SK-N-MC (cell line): ENCODE measurements around the gene ABLIM1.

Experiments used
- EZH2 ChIP-seq: fragments of 200-600 bp; sonication (generic); IDR thresholded peaks from one replicate; pipeline ENCODE4 v1.6.1; 2017; ENCODE audit warnings: antibody characterized with exemption
- POLR2AphosphoS5 ChIP-seq: IDR thresholded peaks from 2 replicates; pipeline ENCODE4 v1.6.1; 2012; ENCODE audit warnings: mild to moderate bottlenecking, low read depth, low read length, borderline replicate concordance

DNA sequence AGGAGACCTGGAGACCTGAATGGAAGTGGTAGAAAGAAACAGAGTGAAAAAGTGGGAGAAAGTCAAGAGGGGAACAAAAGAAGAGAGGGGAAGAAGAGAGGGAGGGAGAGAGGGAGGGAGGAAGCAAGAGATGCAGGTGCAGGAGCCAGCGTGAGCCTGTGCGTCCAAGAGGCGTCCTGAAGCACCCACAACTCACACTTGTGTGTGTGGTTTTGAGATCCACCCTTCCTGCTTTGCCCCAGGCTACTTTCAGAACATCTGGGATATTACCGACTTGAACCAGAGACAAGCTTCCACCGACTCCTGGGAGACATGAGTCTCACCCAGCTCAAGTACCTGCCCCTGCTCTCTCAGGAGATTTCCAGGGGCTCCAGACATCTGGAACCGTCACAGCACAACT, 263.5 kb downstream of the ABLIM1 start:
- TF ChIP-seq POLR2AphosphoS5 (no peak), EZH2 (no peak)
